NB4 (cell line): ENCODE data around the gene RAP2A.

ENCODE experiments used
- CTCF ChIP-seq: IDR thresholded peaks from one replicate; pipeline ENCODE4 v1.5.1; 2012; ENCODE audit warnings: low read depth, low read length
- POLR2A ChIP-seq: IDR thresholded peaks from 2 replicates; pipeline ENCODE4 v1.6.1; 2011; ENCODE audit warnings: mild to moderate bottlenecking; ENCODE audit not compliant: insufficient read length; ENCODE audit errors: extremely low read depth

GRCh38 chr13:97466722-97467121 is 32.8 kb downstream of the RAP2A start:
- TF ChIP-seq CTCF (no peak), POLR2A (no peak)
